ENCODE data around the gene CEBPE. TPM values are rescaled to one million over a fixed set of nuclear protein-coding genes. Genes with fewer than 3 reads are reported as not detected.

Gene CEBPE
- not detected for total RNA-seq

DNA sequence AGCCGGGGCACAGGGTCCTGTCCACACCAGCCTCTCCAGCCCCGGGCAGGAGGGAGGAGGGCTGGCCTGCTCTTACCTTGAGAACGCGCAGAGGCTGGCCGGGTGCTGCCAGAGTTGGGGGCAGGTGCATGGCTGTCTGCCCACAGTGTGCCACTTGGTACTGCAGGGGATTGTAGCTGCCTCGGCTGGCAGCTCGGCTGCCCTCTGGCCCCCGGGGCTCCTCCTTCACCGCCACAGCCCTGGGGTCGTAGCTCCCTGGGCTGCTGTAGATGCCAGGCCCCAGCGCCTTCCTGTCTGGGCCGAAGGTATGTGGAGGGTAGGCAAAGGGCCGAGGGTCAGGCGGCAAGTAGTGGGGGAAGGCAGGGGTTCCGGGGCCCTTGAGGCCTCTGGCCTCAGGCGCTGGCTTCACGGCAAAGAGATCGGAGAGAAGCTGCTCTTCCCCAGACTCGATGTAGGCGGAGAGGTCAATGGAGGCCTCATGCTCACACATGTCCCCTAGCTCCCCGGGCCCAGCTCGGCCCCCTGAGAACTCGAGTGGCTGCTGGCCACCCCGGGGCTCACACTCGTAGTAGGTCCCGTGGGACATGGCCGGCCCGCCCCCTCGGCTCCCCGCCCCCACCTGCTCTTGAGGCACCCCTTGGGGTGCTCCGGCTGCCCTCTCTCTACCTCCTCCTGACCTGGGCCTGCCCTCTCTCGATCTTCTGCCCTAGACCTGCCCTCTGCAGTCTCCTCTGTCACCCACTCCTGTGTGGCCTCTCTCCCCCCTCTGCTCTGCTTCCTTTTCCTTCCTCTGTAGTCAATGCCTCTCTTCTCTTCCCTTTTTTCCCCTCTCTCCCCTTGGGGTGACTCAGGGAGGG is at the start of gene CEBPE:
Gene CEBPE, minus strand, starts transcription at position 750 of the 857 bp plus-strand sequence. Its CDS starts 164 bp downstream, at position 586.
- H3K4me3 ChIP-seq: no peak within 1 kb of the TSS
- H3K9ac ChIP-seq (ENCODE audit: low read depth in 2 of 2, low read length in 2 of 2): no peak within 1 kb of the TSS
- H3K36me3 ChIP-seq: no peaks in the 10 kb centered on the region
- TF ChIP-seq CTCF (IDR thresholded peaks at IDR 0.05): no peak
- no peak within 1 kb of the TSS for H3K27ac ChIP-seq
- intact Hi-C loops (cut with DNase I): no loop called here
- no peaks in the 10 kb centered on the region for H3K4me1 ChIP-seq
- DNase-seq: no peak
- H3K9me3 ChIP-seq: no peaks in the 10 kb centered on the region
- no peaks in the 10 kb centered on the region for H3K27me3 ChIP-seq

DNA sequence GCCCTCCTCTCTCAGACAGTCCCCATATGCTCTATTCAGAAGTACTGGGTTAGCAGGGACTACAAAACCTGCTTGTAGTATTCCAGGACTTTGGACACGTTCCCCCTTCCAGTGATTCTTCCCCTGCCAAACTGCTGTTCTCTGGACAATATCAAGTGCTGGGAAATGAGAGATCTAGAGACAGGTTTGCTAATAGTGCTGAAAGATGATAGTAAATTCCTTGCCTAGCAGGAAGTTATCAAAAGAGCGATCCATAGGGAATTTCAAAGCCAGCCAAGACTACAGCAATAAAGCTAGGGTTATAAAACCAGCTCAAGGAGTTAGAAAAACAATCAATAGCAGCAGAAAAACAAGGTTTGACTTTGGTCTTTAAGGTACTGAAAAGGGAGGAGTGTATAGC is 49.2 kb upstream of the CEBPE start:
- no peaks in the 10 kb centered on the region for H3K27me3 ChIP-seq
- no peak for DNase-seq
- H3K9ac ChIP-seq (ENCODE audit: low read depth in 2 of 2, low read length in 2 of 2): peak overlapping the region in 1 of 2 donors; percentile 35
- TF ChIP-seq CTCF (IDR thresholded peaks at IDR 0.05): no peak
- H3K36me3 ChIP-seq: no peaks in the 10 kb centered on the region
- intact Hi-C loops (cut with DNase I): no loop called here
- H3K9me3 ChIP-seq: no peaks in the 10 kb centered on the region
- H3K4me1 ChIP-seq: peaks cover 19% of the 10 kb centered on the region
- H3K27ac ChIP-seq: peak overlapping the region; percentile 67
- H3K4me3 ChIP-seq: no peak overlapping the region

GRCh38 chr14:23167116-23167847 is 48.2 kb upstream of the CEBPE start:
- peak overlapping the region; percentile 67 for H3K27ac ChIP-seq
- H3K27me3 ChIP-seq: no peaks in the 10 kb centered on the region
- H3K4me1 ChIP-seq: peaks cover 19% of the 10 kb centered on the region
- no peaks in the 10 kb centered on the region for H3K36me3 ChIP-seq
- no peak overlapping the region for H3K4me3 ChIP-seq
- TF ChIP-seq CTCF (IDR thresholded peaks at IDR 0.05): no peak
- no peaks in the 10 kb centered on the region for H3K9me3 ChIP-seq
- peak overlapping the region in 1 of 2 donors; percentile 35 for H3K9ac ChIP-seq (ENCODE audit: low read depth in 2 of 2, low read length in 2 of 2)
- DNase-seq: no peak
- intact Hi-C loops (cut with DNase I): no loop called here

DNA sequence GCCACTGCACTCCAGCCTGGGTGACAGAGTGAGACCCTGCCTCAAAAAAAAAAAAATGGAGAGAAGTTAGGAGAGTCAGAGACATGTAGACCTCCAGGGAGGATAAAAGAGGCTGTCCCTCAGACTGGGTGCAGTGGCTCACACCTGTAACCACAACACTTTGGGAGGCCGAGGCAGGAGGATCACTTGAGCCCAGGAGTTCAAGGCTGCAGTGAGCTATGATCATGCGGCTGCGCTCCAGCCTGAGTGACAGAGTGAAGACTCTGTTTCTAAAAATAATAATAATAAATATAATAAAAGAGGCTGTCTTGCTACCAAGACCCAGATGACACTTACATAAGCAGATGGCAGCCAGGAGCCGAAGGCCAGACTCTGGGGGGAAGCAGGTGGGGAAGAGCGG is 45.9 kb upstream of the CEBPE start:
- H3K27ac ChIP-seq: no peak overlapping the region
- DNase-seq: no peak

More for the DNA sequence above, 45.9 kb upstream of the CEBPE start:
- Histone ChIP-seq H3K9ac (ENCODE audit: low read depth in 2 of 2, low read length in 2 of 2) (no peak overlapping the region), H3K4me1 (peaks cover 19% of the 10 kb centered on the region), H3K36me3 (no peaks in the 10 kb centered on the region), H3K27me3 (no peaks in the 10 kb centered on the region), H3K9me3 (no peaks in the 10 kb centered on the region), H3K4me3 (no peak overlapping the region)
- TF ChIP-seq CTCF (IDR thresholded peaks at IDR 0.05): no peak
- intact Hi-C loops (cut with DNase I): no loop called here

Data from colonic mucosa (tissue), 4 donors.